ENCODE results near the gene HIVEP1.

Gene HIVEP1

GRCh38 chr6:12203001-12203400, 190.9 kb downstream of the HIVEP1 start:
- Histone ChIP-seq H3K36me3 (ENCODE audit: control insufficient read depth, insufficient read depth, low read length) (no peaks in the 10 kb centered on the region), H3K27me3 (ENCODE audit: control insufficient read depth, insufficient read depth, low read length) (no peaks in the 10 kb centered on the region), H3K4me3 (ENCODE audit: low read depth, low read length) (no peak overlapping the region), H3K4me2 (ENCODE audit: low read length) (no peak overlapping the region), H3K9me3 (ENCODE audit: control insufficient read depth, low read length) (no peaks in the 10 kb centered on the region), H3K79me2 (no peaks in the 10 kb centered on the region), H3K4me1 (no peaks in the 10 kb centered on the region), H2AFZ (no peak overlapping the region), H3K27ac (no peak overlapping the region), H3K9ac (no peak overlapping the region)
- TF ChIP-seq CTCF (IDR thresholded peaks at IDR 0.05) = no peak

GRCh38 chr6:12208190-12208589, 196.1 kb downstream of the HIVEP1 start:
- Histone ChIP-seq H3K36me3 (ENCODE audit: control insufficient read depth, insufficient read depth, low read length) (no peaks in the 10 kb centered on the region), H3K27me3 (ENCODE audit: control insufficient read depth, insufficient read depth, low read length) (no peaks in the 10 kb centered on the region), H3K79me2 (no peaks in the 10 kb centered on the region), H3K9ac (no peak overlapping the region), H3K27ac (no peak overlapping the region), H3K9me3 (ENCODE audit: control insufficient read depth, low read length) (no peaks in the 10 kb centered on the region), H2AFZ (no peak overlapping the region), H3K4me3 (ENCODE audit: low read depth, low read length) (no peak overlapping the region), H3K4me1 (no peaks in the 10 kb centered on the region), H3K4me2 (ENCODE audit: low read length) (no peak overlapping the region)
- TF ChIP-seq CTCF (IDR thresholded peaks at IDR 0.05) = no peak

GRCh38 chr6:12208673-12209072, 196.6 kb downstream of the HIVEP1 start:
- TF ChIP-seq CTCF (IDR thresholded peaks at IDR 0.05) = no peak
- no peak overlapping the region for H3K27ac ChIP-seq
- no peak overlapping the region for H3K4me2 ChIP-seq (ENCODE audit: low read length)

More at GRCh38 chr6:12208673-12209072, 196.6 kb downstream of the HIVEP1 start:
- no peak overlapping the region for H3K9ac ChIP-seq
- H3K79me2 ChIP-seq = no peaks in the 10 kb centered on the region
- H3K36me3 ChIP-seq (ENCODE audit: control insufficient read depth, insufficient read depth, low read length) = no peaks in the 10 kb centered on the region
- H3K4me3 ChIP-seq (ENCODE audit: low read depth, low read length) = no peak overlapping the region
- H3K9me3 ChIP-seq (ENCODE audit: control insufficient read depth, low read length) = no peaks in the 10 kb centered on the region
- no peaks in the 10 kb centered on the region for H3K27me3 ChIP-seq (ENCODE audit: control insufficient read depth, insufficient read depth, low read length)
- H2AFZ ChIP-seq = no peak overlapping the region
- no peaks in the 10 kb centered on the region for H3K4me1 ChIP-seq
